Kidney epithelial cell (primary cell): ENCODE data around the gene OXTR. TPM values are rescaled to one million over a fixed set of nuclear protein-coding genes. Genes with fewer than 3 reads are reported as not detected.

Experiments used
- DNase-seq: peaks from one replicate; pipeline ENCODE4 v3.0.0-alpha.2; 2010; ENCODE audit warnings: low read depth
- H3K27me3 ChIP-seq: 2 replicates; pipeline ENCODE4 v1.6.0; 2011; ENCODE audit warnings: low read length; ENCODE audit not compliant: control insufficient read depth, insufficient read depth
- H3K36me3 ChIP-seq: 2 replicates; pipeline ENCODE4 v1.5.1; 2011; ENCODE audit warnings: low read length; ENCODE audit not compliant: control insufficient read depth, insufficient read depth
- H3K4me3 ChIP-seq: 2 replicates; pipeline ENCODE4 v1.5.1; 2011; ENCODE audit warnings: low read depth, mild to moderate bottlenecking, control low read depth, low read length
- total RNA-seq: library from RNA; depleted of rRNA; stranded (reverse); fragments of >200 nt; gene quantifications from 2 replicates; pipeline ENCODE4 v1.2.3, GENCODE V29; 2015
- TF ChIP-seq, protein P1 (sequence below): IDR thresholded peaks from 2 replicates; pipeline ENCODE4 v1.5.1; 2011; ENCODE audit warnings: mild to moderate bottlenecking, moderate library complexity, low read length, control low read depth, inconsistent platforms; ENCODE audit not compliant: insufficient read depth, poor library complexity, severe bottlenecking

The OXTR gene
- total RNA-seq, 1 donor from 2014 or later = 2.0 TPM

DNA sequence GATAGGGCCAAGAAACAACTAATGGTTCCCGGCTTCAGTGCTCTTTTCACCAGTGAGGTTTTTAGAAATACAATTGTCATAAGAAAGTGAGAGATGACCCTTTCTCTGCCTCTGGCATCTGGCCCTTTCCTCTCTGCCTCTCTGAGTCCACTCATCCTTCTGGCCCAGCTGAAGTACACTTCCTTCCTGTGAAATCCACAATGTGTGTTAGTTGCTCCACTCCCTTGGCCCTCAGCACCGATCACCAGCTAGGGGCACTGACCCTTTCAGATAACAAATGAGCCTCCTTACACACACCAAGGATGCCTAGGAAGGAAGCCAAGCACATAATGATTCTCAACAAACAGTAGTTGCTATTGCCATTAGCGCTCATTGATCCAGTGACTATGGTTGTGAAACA is 38.8 kb downstream of the OXTR start:
- no peaks in the 10 kb centered on the region for H3K27me3 ChIP-seq
- no peak overlapping the region for H3K4me3 ChIP-seq
- H3K36me3 ChIP-seq = no peaks in the 10 kb centered on the region
- DNase-seq = no peak
- TF ChIP-seq, protein P1, sequence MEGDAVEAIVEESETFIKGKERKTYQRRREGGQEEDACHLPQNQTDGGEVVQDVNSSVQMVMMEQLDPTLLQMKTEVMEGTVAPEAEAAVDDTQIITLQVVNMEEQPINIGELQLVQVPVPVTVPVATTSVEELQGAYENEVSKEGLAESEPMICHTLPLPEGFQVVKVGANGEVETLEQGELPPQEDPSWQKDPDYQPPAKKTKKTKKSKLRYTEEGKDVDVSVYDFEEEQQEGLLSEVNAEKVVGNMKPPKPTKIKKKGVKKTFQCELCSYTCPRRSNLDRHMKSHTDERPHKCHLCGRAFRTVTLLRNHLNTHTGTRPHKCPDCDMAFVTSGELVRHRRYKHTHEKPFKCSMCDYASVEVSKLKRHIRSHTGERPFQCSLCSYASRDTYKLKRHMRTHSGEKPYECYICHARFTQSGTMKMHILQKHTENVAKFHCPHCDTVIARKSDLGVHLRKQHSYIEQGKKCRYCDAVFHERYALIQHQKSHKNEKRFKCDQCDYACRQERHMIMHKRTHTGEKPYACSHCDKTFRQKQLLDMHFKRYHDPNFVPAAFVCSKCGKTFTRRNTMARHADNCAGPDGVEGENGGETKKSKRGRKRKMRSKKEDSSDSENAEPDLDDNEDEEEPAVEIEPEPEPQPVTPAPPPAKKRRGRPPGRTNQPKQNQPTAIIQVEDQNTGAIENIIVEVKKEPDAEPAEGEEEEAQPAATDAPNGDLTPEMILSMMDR = no peak

DNA sequence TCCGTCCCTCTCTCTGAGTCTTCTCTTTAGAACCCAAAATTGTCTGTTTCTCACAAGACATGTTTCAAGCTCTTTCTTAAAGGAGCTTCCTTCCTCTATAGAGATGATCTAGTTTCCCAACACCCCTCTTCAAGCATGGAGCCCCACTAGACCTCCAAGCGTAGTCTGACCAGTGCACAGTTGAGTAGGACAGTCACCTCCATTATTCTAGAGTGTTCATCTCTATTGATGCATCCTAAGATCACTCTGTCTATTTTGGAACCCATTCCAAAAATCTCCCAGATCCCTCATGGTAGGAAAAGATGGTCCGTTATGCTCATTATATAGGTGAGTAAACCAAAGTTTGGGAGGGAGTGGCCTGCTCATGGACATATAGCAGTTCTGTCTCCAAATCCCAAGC is 39.9 kb downstream of the OXTR start:
- Histone ChIP-seq H3K27me3 (no peaks in the 10 kb centered on the region), H3K36me3 (no peaks in the 10 kb centered on the region), H3K4me3 (no peak overlapping the region)
- TF ChIP-seq, protein P1 = no peak
- no peak for DNase-seq

DNA sequence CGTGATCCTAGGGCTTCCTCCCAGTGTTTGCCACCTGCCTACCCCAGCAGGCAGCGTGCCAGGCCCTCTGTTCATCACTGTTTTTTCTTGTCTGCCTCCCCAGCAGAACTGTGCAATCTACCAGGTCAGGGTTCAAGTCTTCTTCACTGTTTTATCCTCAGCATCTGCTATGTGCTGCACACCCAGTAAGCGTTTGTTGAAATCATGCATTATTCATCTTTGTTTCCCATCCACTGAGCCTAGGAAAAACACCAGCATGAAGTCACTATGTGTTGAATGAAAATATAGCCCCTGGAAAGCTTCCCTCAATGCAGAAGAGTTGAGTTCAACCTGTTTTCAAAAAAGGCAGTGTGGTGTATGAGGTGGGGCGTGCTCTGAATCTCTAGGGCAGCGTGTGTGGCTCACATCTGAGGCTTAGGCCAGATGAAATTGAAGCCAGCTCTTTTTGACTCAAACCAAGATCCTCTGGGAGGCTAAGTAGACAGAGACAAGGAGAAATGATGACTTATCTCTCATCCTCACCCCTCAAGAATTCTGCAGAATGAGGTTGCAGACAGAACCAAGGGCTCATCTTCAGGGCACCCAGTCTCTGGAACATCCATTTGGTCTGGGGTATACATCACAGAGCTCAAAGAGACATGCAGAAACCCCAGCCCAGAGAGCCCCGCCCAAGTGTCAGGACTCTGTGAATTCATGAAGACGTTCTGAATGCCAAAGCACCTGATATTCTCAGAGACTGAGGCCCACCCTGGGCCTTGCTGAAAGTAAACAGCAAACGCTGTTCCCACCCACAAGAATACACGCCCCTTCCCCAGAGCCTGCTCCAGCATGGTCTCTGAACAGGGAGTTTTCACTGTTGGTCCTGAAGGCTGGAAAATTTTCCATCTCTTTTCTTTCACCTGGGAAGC is 41.6 kb downstream of the OXTR start:
- Histone ChIP-seq H3K27me3 (no peaks in the 10 kb centered on the region), H3K36me3 (no peaks in the 10 kb centered on the region), H3K4me3 (no peak overlapping the region)
- no peak for DNase-seq
- TF ChIP-seq, protein P1 = no peak

DNA sequence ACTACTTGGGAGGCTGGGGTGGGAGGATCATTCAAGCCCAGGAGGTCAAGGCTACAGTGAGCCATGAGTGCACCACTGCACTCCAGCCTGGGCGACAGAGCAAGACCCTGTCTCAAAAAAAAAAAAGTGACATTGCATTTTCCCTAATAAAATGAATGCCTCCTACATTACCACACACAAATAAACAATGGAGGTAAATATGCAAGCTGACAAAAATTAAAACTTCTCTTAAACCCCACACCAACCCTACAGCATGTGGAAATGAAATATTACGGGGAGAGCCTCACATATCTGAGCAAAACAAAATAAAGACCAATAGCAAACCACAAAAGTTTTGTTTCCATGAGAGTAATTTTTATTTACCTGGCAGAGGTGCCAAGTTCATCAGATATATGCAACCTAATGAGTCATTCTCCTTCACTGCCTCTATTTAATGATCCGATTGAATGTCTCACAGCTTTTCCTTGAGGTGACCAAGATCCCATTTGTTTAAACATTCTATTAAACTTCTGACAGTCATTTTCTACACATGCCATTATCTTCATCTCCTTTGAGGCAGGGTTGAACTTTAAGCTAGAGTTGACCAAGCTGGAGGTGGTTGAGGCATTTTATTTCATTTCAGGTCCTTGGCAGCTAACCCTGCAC is 45.2 kb downstream of the OXTR start:
- TF ChIP-seq, protein P1 = no peak
- Histone ChIP-seq H3K36me3 (no peaks in the 10 kb centered on the region), H3K4me3 (no peak overlapping the region), H3K27me3 (no peaks in the 10 kb centered on the region)
- DNase-seq = peak; percentile 23

DNA sequence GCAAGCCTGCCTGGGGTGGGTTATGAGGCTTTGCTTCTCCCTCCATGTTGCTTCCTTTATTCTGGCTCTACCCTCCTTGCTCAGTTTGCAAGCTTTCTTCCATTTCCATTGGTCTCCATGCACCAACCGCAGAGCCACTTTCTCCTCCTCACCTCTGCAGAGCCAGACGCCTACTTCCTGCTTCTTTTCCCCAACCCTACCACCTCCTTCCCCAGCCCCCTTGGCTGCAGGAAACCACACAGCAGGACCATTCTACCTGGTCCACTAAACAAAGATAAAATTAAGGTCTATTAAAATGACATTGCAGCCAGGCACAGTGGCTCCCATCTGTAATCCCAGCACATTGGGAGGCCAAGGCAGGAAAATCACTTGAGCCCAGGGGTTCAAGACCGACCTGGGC is 45.8 kb downstream of the OXTR start:
- DNase-seq = no peak
- H3K4me3 ChIP-seq = no peak overlapping the region
- H3K27me3 ChIP-seq = no peaks in the 10 kb centered on the region
- H3K36me3 ChIP-seq = no peaks in the 10 kb centered on the region
- TF ChIP-seq, protein P1 = no peak
